GM06990 (cell line): ENCODE data around the gene EIPR1.

Source experiments
- DNase-seq: peaks from one replicate; pipeline ENCODE4 v3.0.0-alpha.2; 2011; ENCODE audit not compliant: insufficient read length; ENCODE audit errors: extremely low read depth
- H3K27me3 ChIP-seq: replicated peaks from 2 replicates; pipeline ENCODE4 v1.6.0; 2011; ENCODE audit warnings: low read length; ENCODE audit not compliant: control insufficient read depth, insufficient read depth
- H3K36me3 ChIP-seq: 2 replicates; pipeline ENCODE4 v1.5.1; 2011; ENCODE audit warnings: low read length; ENCODE audit not compliant: control insufficient read depth, insufficient read depth
- H3K4me3 ChIP-seq: replicated peaks from 2 replicates; pipeline ENCODE4 v1.5.1; 2011; ENCODE audit warnings: low read depth, mild to moderate bottlenecking, control low read depth, low read length
- TF ChIP-seq, protein P1 (sequence below): IDR thresholded peaks from 2 replicates; pipeline ENCODE4 v1.5.1; 2011; ENCODE audit warnings: low read length, control low read depth, mild to moderate bottlenecking, inconsistent platforms; ENCODE audit not compliant: insufficient read depth, poor library complexity, severe bottlenecking

EIPR1 gene

GRCh38 chr2:3329491-3329890, 48.1 kb downstream of the EIPR1 start:
- TF ChIP-seq, protein P1, sequence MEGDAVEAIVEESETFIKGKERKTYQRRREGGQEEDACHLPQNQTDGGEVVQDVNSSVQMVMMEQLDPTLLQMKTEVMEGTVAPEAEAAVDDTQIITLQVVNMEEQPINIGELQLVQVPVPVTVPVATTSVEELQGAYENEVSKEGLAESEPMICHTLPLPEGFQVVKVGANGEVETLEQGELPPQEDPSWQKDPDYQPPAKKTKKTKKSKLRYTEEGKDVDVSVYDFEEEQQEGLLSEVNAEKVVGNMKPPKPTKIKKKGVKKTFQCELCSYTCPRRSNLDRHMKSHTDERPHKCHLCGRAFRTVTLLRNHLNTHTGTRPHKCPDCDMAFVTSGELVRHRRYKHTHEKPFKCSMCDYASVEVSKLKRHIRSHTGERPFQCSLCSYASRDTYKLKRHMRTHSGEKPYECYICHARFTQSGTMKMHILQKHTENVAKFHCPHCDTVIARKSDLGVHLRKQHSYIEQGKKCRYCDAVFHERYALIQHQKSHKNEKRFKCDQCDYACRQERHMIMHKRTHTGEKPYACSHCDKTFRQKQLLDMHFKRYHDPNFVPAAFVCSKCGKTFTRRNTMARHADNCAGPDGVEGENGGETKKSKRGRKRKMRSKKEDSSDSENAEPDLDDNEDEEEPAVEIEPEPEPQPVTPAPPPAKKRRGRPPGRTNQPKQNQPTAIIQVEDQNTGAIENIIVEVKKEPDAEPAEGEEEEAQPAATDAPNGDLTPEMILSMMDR: no peak
- H3K4me3 ChIP-seq: no peak overlapping the region
- H3K27me3 ChIP-seq: no peaks in the 10 kb centered on the region
- H3K36me3 ChIP-seq: peaks cover 17% of the 10 kb centered on the region
- no peak for DNase-seq

GRCh38 chr2:3326871-3327270, 50.7 kb downstream of the EIPR1 start:
- no peak for DNase-seq
- TF ChIP-seq, protein P1: no peak
- peaks cover 9% of the 10 kb centered on the region for H3K36me3 ChIP-seq
- H3K27me3 ChIP-seq: no peaks in the 10 kb centered on the region
- no peak overlapping the region for H3K4me3 ChIP-seq

GRCh38 chr2:3326182-3326537, 51.5 kb downstream of the EIPR1 start:
- no peak for DNase-seq
- peaks cover 9% of the 10 kb centered on the region for H3K36me3 ChIP-seq
- H3K4me3 ChIP-seq: no peak overlapping the region

DNA sequence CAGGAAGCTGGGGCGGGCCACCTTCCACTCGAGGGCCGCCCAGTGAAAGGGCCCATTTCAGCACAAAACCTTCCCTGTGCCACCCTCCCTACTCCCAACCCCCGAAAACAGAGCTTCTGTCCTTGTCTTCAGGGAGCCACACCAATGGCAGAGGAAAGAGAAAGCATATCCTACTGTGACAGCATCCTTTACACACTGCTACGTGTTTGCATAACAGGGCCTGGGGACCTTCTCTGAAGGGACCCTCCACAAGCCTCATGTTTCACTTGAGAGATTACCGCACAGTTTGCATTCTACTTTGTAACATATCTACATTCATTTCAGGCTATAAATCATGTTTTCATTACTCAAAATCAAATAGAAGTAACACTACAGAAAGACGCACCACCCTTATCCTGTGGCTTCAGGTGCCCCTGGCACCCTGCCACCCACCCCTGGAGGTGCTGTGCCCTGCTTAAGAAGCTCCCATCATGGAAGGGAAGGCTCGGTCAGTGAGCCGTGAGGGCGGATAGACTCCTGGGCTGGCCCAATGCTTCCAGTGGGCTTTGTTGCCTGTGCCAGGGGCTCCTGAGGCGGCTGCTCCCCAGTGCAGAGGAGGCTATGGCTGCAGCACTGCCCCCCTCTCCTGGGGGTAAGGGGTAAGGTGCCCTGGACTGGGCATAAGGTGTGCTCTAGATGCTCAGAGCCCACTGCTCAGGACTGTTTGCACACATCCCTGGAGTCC, 52.0 kb downstream of the EIPR1 start:
- peaks cover 6% of the 10 kb centered on the region for H3K36me3 ChIP-seq
- H3K27me3 ChIP-seq: no peaks in the 10 kb centered on the region
- DNase-seq: no peak
- H3K4me3 ChIP-seq: no peak overlapping the region
- TF ChIP-seq, protein P1: no peak

More at GRCh38 chr2:3326182-3326537, 51.5 kb downstream of the EIPR1 start:
- TF ChIP-seq, protein P1: no peak
- no peaks in the 10 kb centered on the region for H3K27me3 ChIP-seq

DNA sequence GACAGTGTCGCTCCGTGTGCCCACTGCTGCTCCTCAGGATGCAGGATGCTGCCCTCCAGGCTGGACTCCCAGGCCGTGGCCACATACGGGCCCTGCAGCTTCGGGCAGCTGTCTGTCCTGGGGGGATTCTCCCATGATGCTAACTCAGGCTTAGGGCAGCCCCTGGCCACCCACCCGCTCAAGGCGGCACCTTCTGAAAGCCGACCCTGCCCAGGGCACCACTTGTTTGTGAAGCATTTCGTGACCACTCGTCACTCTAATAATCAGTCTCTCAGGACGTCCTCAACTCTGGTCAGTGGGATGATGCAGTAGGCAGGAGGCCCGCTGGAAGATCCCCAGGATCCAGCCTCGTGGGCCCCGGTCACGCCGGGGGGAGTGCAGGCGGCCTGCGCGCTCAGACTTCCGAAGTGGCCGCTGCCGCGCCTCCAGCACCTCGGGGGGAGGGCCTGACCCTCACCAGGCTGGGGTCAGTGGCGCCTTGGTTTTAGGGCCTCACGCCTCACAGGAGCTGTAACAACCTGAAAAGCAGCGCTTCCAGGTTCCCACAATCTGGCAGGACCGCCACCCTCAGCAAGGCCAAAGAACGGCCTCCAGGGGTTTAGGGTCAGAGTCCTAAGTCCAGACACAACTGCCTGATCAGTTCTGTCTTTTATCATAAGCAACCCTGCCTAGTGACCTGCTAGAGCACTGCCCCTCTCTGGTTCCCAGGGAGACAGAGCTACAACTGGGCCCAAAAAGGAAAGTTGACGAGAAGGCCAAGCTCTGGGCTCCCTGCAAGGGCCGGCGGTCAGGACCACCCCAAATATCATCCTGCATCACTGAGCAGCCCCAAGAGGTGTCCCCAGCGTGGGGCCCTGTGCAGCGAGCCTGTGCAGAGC, 53.0 kb downstream of the EIPR1 start:
- Histone ChIP-seq H3K27me3 (no peaks in the 10 kb centered on the region), H3K4me3 (no peak overlapping the region), H3K36me3 (peaks cover 6% of the 10 kb centered on the region)
- no peak for DNase-seq
- TF ChIP-seq, protein P1: no peak
